IPS-18c (cell line): ENCODE measurements around the gene YAP1.
"Not testable (repeated sequence)": the region's sequence is repeated elsewhere in the genome, so short reads cannot be mapped to it uniquely, and the experiment has no call there.

ENCODE experiments used
- H3K4me3 ChIP-seq: 2 replicates; pipeline ENCODE4 v1.7.0; 2013; ENCODE audit warnings: low read depth, mild to moderate bottlenecking, low read length, moderate library complexity; ENCODE audit not compliant: insufficient read depth
- H3K9me3 ChIP-seq: one replicate; pipeline ENCODE4 v1.6.1; 2013; ENCODE audit warnings: mild to moderate bottlenecking, low read length, moderate library complexity; ENCODE audit not compliant: control insufficient read depth, insufficient read depth

The YAP1 gene

GRCh38 chr11:102184269-102184987 lies 74.2 kb downstream of the YAP1 start:
- Histone ChIP-seq H3K9me3 (no peaks in the 10 kb centered on the region), H3K4me3 (no peak overlapping the region)

GRCh38 chr11:102186551-102187191 lies 76.4 kb downstream of the YAP1 start:
- Histone ChIP-seq H3K9me3 (no peaks in the 10 kb centered on the region), H3K4me3 (no peak overlapping the region)

GRCh38 chr11:102187416-102188151 lies 77.3 kb downstream of the YAP1 start:
- Histone ChIP-seq H3K4me3 (no peak overlapping the region), H3K9me3 (no peaks in the 10 kb centered on the region)

- H3K4me3 ChIP-seq = no peak overlapping the region
- H3K9me3 ChIP-seq = no peaks in the 10 kb centered on the region
Observed at GRCh38 chr11:102188488-102188887, 78.2 kb downstream of the YAP1 start.

GRCh38 chr11:102191832-102192231 lies 81.6 kb downstream of the YAP1 start:
- no peaks in the 10 kb centered on the region for H3K9me3 ChIP-seq
- H3K4me3 ChIP-seq = no peak overlapping the region

GRCh38 chr11:102192349-102193066 lies 82.3 kb downstream of the YAP1 start:
- no peak overlapping the region for H3K4me3 ChIP-seq
- H3K9me3 ChIP-seq = no peaks in the 10 kb centered on the region

GRCh38 chr11:102194257-102194656 lies 84.0 kb downstream of the YAP1 start:
- Histone ChIP-seq H3K4me3 (no peak overlapping the region), H3K9me3 (no peaks in the 10 kb centered on the region)

GRCh38 chr11:102194990-102195389 lies 84.7 kb downstream of the YAP1 start:
- H3K4me3 ChIP-seq = no peak overlapping the region
- no peaks in the 10 kb centered on the region for H3K9me3 ChIP-seq

GRCh38 chr11:102196351-102196750 lies 86.1 kb downstream of the YAP1 start:
- Histone ChIP-seq H3K9me3 (no peaks in the 10 kb centered on the region), H3K4me3 (no peak overlapping the region)

GRCh38 chr11:102196816-102197215 lies 86.6 kb downstream of the YAP1 start:
- Histone ChIP-seq H3K9me3 (no peaks in the 10 kb centered on the region), H3K4me3 (no peak overlapping the region)

GRCh38 chr11:102197670-102198139 lies 87.5 kb downstream of the YAP1 start:
- Histone ChIP-seq H3K9me3 (no peaks in the 10 kb centered on the region), H3K4me3 (no peak overlapping the region)

- H3K4me3 ChIP-seq = no peak overlapping the region
- no peaks in the 10 kb centered on the region for H3K9me3 ChIP-seq
Observed at GRCh38 chr11:102199673-102200072, 89.4 kb downstream of the YAP1 start.

- not testable (repeated sequence) for H3K4me3 ChIP-seq, H3K9me3 ChIP-seq
Observed at GRCh38 chr11:102200325-102200724, 90.1 kb downstream of the YAP1 start.

- Histone ChIP-seq H3K4me3 (no peak overlapping the region), H3K9me3 (no peaks in the 10 kb centered on the region)
Observed at GRCh38 chr11:102201776-102202175, 91.5 kb downstream of the YAP1 start.

GRCh38 chr11:102202972-102203371 lies 92.7 kb downstream of the YAP1 start:
- no peak overlapping the region for H3K4me3 ChIP-seq

GRCh38 chr11:102204174-102204573 lies 93.9 kb downstream of the YAP1 start:
- Histone ChIP-seq H3K4me3 (no peak overlapping the region), H3K9me3 (no peaks in the 10 kb centered on the region)

More at GRCh38 chr11:102202972-102203371, 92.7 kb downstream of the YAP1 start:
- H3K9me3 ChIP-seq = no peaks in the 10 kb centered on the region

GRCh38 chr11:102205805-102206204 lies 95.6 kb downstream of the YAP1 start:
- Histone ChIP-seq H3K9me3 (no peaks in the 10 kb centered on the region), H3K4me3 (no peak overlapping the region)
